AG04450 (cell line): Measurements from ENCODE around the gene GNAS. TPM values are rescaled to one million over a fixed set of nuclear protein-coding genes. Genes with fewer than 3 reads are reported as not detected.
A peak's percentile ranks its signal among the peaks of the same experiment; 100 is the strongest.

Experiments used
- CTCF ChIA-PET: fragments of 300-600, 350-600 bp; formaldehyde crosslinking; extraction: SDS; loops from one replicate; lab custom pipeline; 2022; ENCODE audit warnings: antibody characterized with exemption, inconsistent platforms; lab: Charles Lee
- POLR2A ChIA-PET: fragments of 350-600 bp; formaldehyde crosslinking; extraction: SDS; loops from one replicate; lab custom pipeline; 2021; ENCODE audit warnings: antibody characterized with exemption, inconsistent platforms; lab: Yijun Ruan, JAX
- DNase-seq: peaks from one replicate; pipeline ENCODE4 v3.0.0-alpha.2; 2011; ENCODE audit warnings: low read depth, low spot score
- H3K27ac ChIP-seq: one replicate; pipeline ENCODE4 v1.5.1; 2012; ENCODE audit warnings: low read depth, low read length, control low read depth
- H3K27me3 ChIP-seq: one replicate; pipeline ENCODE4 v1.6.0; 2012; ENCODE audit warnings: low read length; ENCODE audit not compliant: control insufficient read depth, insufficient read depth
- H3K4me3 ChIP-seq: 2 replicates; pipeline ENCODE4 v1.5.1; 2011; ENCODE audit warnings: mild to moderate bottlenecking, low read depth, low read length, control low read depth
- H3K9me3 ChIP-seq: 2 replicates; pipeline ENCODE4 v1.5.1; 2012; ENCODE audit warnings: low read length; ENCODE audit not compliant: control insufficient read depth, insufficient read depth
- polyA plus RNA-seq: library from polyadenylated mRNA; depleted of rRNA; stranded (reverse); fragments of >200 nt; gene quantifications from 2 replicates; pipeline ENCODE4 v1.2.3, GENCODE V29; 2011
- TF ChIP-seq, protein P1 (sequence below): IDR thresholded peaks from 2 replicates; pipeline ENCODE4 v1.5.1; 2011; ENCODE audit warnings: low read depth, low read length, control low read depth, inconsistent platforms

GNAS gene
- polyA plus RNA-seq, 1 experiment = 765 TPM

DNA sequence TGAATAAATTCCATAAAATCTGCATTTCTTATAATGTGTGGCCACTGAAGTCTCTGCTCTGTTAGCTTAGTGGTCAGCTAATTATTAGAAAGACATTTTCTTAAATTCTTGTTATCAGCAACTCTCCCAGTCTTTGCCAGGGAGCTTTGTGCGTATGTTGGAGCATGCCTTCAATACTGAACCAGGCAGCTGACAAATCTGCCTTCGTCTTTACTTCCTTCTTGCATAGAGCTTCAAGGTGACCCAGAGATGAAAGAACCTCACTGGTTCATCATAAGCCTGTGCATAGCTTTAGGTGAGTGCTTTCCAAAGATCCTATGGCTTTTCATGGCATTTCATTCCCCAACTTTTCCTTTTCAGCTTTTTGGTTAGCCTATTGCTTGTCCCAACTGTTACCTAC is 85.6 kb downstream of the GNAS start:
- ChIA-PET POLR2A (no interaction called here), CTCF (interaction anchor here (0.6 kb wide), 1 partner anchor 59 kb away, joined by 4 read pairs; no protein-coding TSS in a partner anchor)
- no peak for DNase-seq
- no peaks in the 10 kb centered on the region for H3K27me3 ChIP-seq
- H3K9me3 ChIP-seq = no peaks in the 10 kb centered on the region
- no peak overlapping the region for H3K27ac ChIP-seq
- no peak overlapping the region for H3K4me3 ChIP-seq
- TF ChIP-seq, protein P1, sequence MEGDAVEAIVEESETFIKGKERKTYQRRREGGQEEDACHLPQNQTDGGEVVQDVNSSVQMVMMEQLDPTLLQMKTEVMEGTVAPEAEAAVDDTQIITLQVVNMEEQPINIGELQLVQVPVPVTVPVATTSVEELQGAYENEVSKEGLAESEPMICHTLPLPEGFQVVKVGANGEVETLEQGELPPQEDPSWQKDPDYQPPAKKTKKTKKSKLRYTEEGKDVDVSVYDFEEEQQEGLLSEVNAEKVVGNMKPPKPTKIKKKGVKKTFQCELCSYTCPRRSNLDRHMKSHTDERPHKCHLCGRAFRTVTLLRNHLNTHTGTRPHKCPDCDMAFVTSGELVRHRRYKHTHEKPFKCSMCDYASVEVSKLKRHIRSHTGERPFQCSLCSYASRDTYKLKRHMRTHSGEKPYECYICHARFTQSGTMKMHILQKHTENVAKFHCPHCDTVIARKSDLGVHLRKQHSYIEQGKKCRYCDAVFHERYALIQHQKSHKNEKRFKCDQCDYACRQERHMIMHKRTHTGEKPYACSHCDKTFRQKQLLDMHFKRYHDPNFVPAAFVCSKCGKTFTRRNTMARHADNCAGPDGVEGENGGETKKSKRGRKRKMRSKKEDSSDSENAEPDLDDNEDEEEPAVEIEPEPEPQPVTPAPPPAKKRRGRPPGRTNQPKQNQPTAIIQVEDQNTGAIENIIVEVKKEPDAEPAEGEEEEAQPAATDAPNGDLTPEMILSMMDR = no peak

DNA sequence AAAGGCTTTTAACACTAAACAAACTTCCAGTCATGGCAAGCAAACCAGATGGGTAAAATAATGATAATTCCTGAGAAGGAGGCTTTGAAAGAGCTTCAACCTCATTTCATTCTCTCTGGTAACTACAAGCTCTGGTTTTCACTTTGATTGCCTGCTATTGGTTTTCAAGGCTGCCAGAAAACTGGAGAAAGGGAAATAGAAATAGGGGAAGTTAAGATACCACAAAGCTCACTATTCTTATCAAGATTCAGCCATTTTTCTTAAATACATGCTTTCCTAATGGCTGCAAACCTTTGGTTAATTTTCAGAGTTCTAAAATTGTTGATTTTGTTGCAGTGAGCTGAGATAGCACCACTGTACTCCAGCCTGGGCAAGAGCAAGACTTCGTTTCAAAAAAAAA is 86.0 kb downstream of the GNAS start:
- Histone ChIP-seq H3K27ac (no peak overlapping the region), H3K27me3 (no peaks in the 10 kb centered on the region), H3K4me3 (no peak overlapping the region), H3K9me3 (no peaks in the 10 kb centered on the region)
- CTCF ChIA-PET = interaction anchor here (0.6 kb wide), 1 partner anchor 58 kb away, joined by 4 read pairs; no protein-coding TSS in a partner anchor
- TF ChIP-seq, protein P1 = no peak
- POLR2A ChIA-PET = no interaction called here
- DNase-seq = no peak

GRCh38 chr20:58941471-58941870 is 89.0 kb downstream of the GNAS start:
- POLR2A ChIA-PET = no interaction called here
- peaks cover 4% of the 10 kb centered on the region for H3K27me3 ChIP-seq
- H3K9me3 ChIP-seq = no peaks in the 10 kb centered on the region
- H3K27ac ChIP-seq = no peak overlapping the region
- H3K4me3 ChIP-seq = no peak overlapping the region
- TF ChIP-seq, protein P1 = no peak
- CTCF ChIA-PET = interaction anchor here (1.0 kb wide), 1 partner anchor 71 kb away, joined by 3 read pairs; no protein-coding TSS in a partner anchor
- no peak for DNase-seq

DNA sequence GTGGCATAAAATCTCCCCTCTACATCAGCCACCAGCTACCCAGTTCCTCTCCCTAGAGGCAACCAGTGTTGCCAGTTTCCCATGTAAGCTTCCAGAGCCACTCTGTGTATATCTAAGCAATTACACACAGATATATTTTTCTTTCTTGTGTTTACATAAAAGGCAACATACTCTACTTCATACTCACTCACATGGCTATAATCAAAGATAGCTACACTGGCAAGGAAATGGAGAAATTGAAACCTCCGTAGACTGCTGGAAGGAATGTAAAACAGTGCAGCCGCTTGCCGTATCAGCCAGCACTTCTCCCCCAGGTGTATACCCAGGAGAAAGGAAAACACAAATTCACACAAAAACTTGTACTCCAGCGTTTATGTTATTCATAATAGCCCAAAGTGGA is 90.0 kb downstream of the GNAS start:
- Histone ChIP-seq H3K4me3 (no peak overlapping the region), H3K27ac (no peak overlapping the region), H3K9me3 (no peaks in the 10 kb centered on the region), H3K27me3 (peaks cover 4% of the 10 kb centered on the region)
- TF ChIP-seq, protein P1 = peak; percentile 59
- ChIA-PET CTCF (interaction anchor here (1.0 to 1.3 kb wide), 2 partner anchors 72 to 145 kb away, joined by 3 read pairs; no protein-coding TSS in a partner anchor), POLR2A (interaction anchor here (0.6 kb wide), 1 partner anchor 35 kb away, joined by 3 read pairs; no protein-coding TSS in a partner anchor)
- peak; percentile 4 for DNase-seq

DNA sequence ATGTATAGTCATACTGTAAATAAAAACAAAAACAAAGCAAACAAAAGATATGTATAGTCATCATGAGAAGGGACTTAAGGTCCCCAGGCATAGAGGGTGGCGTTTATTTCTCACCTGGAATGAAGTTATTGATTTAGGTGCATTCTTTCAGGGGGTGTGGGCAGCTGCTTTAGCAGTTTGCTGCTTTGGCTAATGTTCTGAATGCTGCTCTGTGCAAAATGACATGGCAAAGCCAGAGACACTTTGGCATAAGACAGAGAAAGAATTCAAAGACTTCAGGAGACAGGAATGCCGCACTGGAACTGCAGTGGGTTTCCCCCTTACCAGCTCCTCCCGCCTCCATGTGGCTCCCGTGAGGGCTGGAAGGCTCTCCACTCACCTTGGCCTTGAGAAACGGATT is 92.1 kb downstream of the GNAS start:
- Histone ChIP-seq H3K4me3 (no peak overlapping the region), H3K27ac (no peak overlapping the region), H3K9me3 (no peaks in the 10 kb centered on the region), H3K27me3 (peaks cover 4% of the 10 kb centered on the region)
- POLR2A ChIA-PET = no interaction called here
- DNase-seq = no peak
- TF ChIP-seq, protein P1 = no peak
- CTCF ChIA-PET = no interaction called here
